CD4-positive, CD25-positive, alpha-beta regulatory T cell (primary cell): Measurements from ENCODE around the gene RNASET2. TPM values are rescaled to one million over a fixed set of nuclear protein-coding genes. Genes with fewer than 3 reads are reported as not detected.

Experiments used
- ATAC-seq, 2 donors: fragments of 150-1000 bp; cut with Tn5 transposase; one replicate each; pipeline ENCODE4 v1.10.0; 2021; ENCODE audit warnings: low read depth in 2 of 2, moderate number of reproducible peaks in 2 of 2, moderate library complexity in 1 of 2
- DNase-seq, 3 donors: peaks; one replicate each; pipeline versions ENCODE4 v3.0.0 to v3.0.0-alpha.2; 2012 to 2022; ENCODE audit warnings: mixed read lengths in 1 of 3
- H3K27ac ChIP-seq: one replicate; pipeline ENCODE4 v1.7.0; 2013; ENCODE audit warnings: mild to moderate bottlenecking, low read length; ENCODE audit not compliant: insufficient read depth, poor library complexity, severe bottlenecking
- H3K27me3 ChIP-seq: one replicate; pipeline ENCODE4 v1.7.0; 2013; ENCODE audit warnings: low read length; ENCODE audit not compliant: control insufficient read depth, insufficient read depth
- H3K36me3 ChIP-seq: one replicate; pipeline ENCODE4 v1.7.0; 2013; ENCODE audit warnings: mild to moderate bottlenecking, low read length, moderate library complexity; ENCODE audit not compliant: control insufficient read depth, insufficient read depth
- H3K4me1 ChIP-seq: 2 replicates; pipeline ENCODE4 v1.7.0; 2013; ENCODE audit warnings: mild to moderate bottlenecking, low read length; ENCODE audit not compliant: insufficient read depth, control insufficient read depth, poor library complexity, severe bottlenecking
- H3K4me3 ChIP-seq: one replicate; pipeline ENCODE4 v1.7.0; 2013; ENCODE audit warnings: low read depth, mild to moderate bottlenecking, low read length, moderate library complexity
- H3K9me3 ChIP-seq, 2 experiments: 1 replicate in 1 of 2; 2 replicates in 1 of 2; pipeline ENCODE4 v1.7.0; 2013; ENCODE audit warnings: low read length in 2 of 2, mild to moderate bottlenecking in 1 of 2, moderate library complexity in 1 of 2; ENCODE audit not compliant: control insufficient read depth in 2 of 2
- H3K27ac Mint-ChIP-seq, 3 donors: one replicate each; pipeline ENCODE4 v1.8.0; 2020 to 2022; ENCODE audit warnings: mild to moderate bottlenecking in 3 of 3, mixed read lengths in 3 of 3, moderate library complexity in 2 of 3
- H3K27me3 Mint-ChIP-seq: one replicate; pipeline ENCODE4 v1.8.0; 2022; ENCODE audit warnings: mild to moderate bottlenecking, mixed read lengths
- H3K36me3 Mint-ChIP-seq: one replicate; pipeline ENCODE4 v1.8.0; 2020; ENCODE audit warnings: mixed read lengths
- H3K4me1 Mint-ChIP-seq, 4 donors: one replicate each; pipeline ENCODE4 v1.8.0; 2020 to 2022; ENCODE audit warnings: mixed read lengths in 4 of 4, mild to moderate bottlenecking in 1 of 4
- H3K4me3 Mint-ChIP-seq, 4 donors: one replicate each; pipeline ENCODE4 v1.8.0; 2020 to 2022; ENCODE audit warnings: mild to moderate bottlenecking in 4 of 4, mixed read lengths in 4 of 4, moderate library complexity in 3 of 4
- H3K9me3 Mint-ChIP-seq, 7 donors: one replicate each; pipeline ENCODE4 v1.8.0; 2020 to 2022; ENCODE audit warnings: mixed read lengths in 7 of 7, mild to moderate bottlenecking in 3 of 7, moderate library complexity in 2 of 7
- polyA plus RNA-seq, 4 donors: library from polyadenylated mRNA; unstranded; fragments of 300-500 nt; fragmentation: Illumina TruSeq; gene quantifications; one replicate each; pipeline ENCODE4 v1.2.3, GENCODE V29; 2021
- total RNA-seq: library from RNA; stranded (reverse); gene quantifications from one replicate; pipeline ENCODE4 v1.2.3, GENCODE V29; 2022

RNASET2 gene
- total and polyA plus RNA-seq, 5 donors from 2014 or later: 213 to 410 (median 371) TPM

- H3K36me3 ChIP-seq: peaks cover 6% of the 10 kb centered on the region
- DNase-seq (no peak), ATAC-seq (peak; percentile 13 to 20)
- H3K9me3 ChIP-seq: no peaks in the 10 kb centered on the region
- Mint-ChIP-seq H3K4me3 (peak overlapping the region; percentile 84 to 98 (median 95)), H3K27me3 (no peaks in the 10 kb centered on the region), H3K9me3 (no peaks in the 10 kb centered on the region), H3K27ac (peak overlapping the region; percentile 95 to 99 (median 97)), H3K36me3 (no peaks in the 10 kb centered on the region), H3K4me1 (peaks cover 33 to 82% (median 59%) of the 10 kb centered on the region in 4 donors)
- peaks cover 83% of the 10 kb centered on the region for H3K4me1 ChIP-seq
- peak overlapping the region; percentile 90 for H3K4me3 ChIP-seq
- H3K27me3 ChIP-seq: no peaks in the 10 kb centered on the region
- peak overlapping the region; percentile 95 for H3K27ac ChIP-seq
Observed at GRCh38 chr6:166955865-166956443, 396 bp downstream of the RNASET2 start.

DNA sequence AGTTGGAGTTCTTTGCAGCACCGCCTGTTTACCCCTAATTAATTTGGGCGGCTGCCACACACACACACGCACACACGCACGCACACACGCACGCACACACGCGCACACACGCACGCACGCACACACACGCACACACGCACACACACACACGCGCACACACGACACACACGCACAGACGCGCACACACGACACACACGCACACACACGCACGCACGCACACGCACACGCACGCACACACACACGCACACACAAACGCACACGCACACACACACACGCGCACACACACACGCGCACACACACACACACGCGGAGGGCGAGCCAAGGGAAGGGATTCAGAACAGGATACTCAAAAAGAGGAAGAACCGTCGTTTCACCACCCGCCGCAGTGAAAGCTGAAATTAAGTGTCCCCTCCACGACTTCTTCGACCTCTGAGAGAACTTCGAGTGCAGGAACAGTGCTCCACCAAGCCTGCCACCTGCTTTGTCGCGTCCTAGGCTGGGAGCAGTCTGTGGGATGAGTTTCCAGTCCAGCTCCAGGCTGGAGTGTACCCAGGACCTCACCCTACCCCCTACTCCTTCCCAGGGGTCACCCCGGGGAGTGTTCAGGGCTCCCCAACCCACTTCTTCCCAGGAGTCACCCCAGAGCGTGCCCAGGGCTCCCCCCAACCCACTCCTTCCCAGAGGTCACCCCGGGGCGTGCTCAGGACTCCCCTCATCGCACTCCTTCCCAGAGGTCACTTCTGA is 1.1 kb downstream of the RNASET2 start:
- Histone ChIP-seq H3K9me3 (no peaks in the 10 kb centered on the region), H3K4me1 (peaks cover 90% of the 10 kb centered on the region), H3K4me3 (peak overlapping the region; percentile 90), H3K27ac (peak overlapping the region; percentile 95), H3K27me3 (no peaks in the 10 kb centered on the region), H3K36me3 (peaks cover 6% of the 10 kb centered on the region)
- peak overlapping the region; percentile 95 to 99 (median 97) for H3K27ac Mint-ChIP-seq
- H3K27me3 Mint-ChIP-seq: no peaks in the 10 kb centered on the region
- DNase-seq: peak; percentile 30 to 64 (median 46)
- ATAC-seq: no peak
- H3K36me3 Mint-ChIP-seq: no peaks in the 10 kb centered on the region
- H3K4me1 Mint-ChIP-seq: peaks cover 36 to 83% (median 61%) of the 10 kb centered on the region in 4 donors
- H3K9me3 Mint-ChIP-seq: no peaks in the 10 kb centered on the region
- peak overlapping the region; percentile 84 to 98 (median 95) for H3K4me3 Mint-ChIP-seq

DNA sequence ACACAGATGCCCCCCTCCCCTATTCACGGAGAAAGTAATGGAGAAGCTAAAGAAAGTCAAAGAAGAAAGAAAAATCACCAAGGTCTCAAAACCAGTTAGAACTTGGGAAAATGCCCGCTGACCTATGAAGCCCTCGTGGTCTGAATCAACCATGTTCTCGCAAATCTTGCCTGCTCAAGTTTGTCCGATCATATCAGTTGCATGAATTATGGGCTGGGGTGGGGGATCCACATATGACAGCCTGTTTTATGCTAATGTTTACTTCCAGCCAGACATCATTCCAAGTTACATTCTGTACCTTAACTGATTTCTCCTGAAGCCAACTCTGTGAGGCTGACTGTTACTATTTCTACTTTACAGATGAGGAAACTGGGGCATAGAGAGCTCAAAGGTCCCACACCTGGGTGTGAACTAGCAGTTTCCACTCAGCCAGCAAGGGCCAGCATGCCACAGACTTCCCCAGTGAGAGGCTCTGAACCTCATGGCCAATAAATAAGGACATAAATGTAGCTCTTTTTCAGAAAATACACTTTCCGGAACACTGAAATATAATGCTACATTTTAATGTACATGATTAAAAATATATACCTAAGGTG is 2.1 kb downstream of the RNASET2 start:
- no peaks in the 10 kb centered on the region for H3K9me3 ChIP-seq
- Mint-ChIP-seq H3K27me3 (no peaks in the 10 kb centered on the region), H3K4me3 (peak overlapping the region; percentile 84 to 98 (median 95)), H3K4me1 (peaks cover 37 to 83% (median 58%) of the 10 kb centered on the region in 4 donors), H3K27ac (peak overlapping the region; percentile 95 to 99 (median 97)), H3K9me3 (no peaks in the 10 kb centered on the region), H3K36me3 (peaks cover 4% of the 10 kb centered on the region)
- ATAC-seq: no peak
- peak overlapping the region; percentile 63 for H3K4me3 ChIP-seq
- no peak for DNase-seq
- peaks cover 6% of the 10 kb centered on the region for H3K36me3 ChIP-seq
- no peaks in the 10 kb centered on the region for H3K27me3 ChIP-seq
- H3K4me1 ChIP-seq: peaks cover 89% of the 10 kb centered on the region
- peak overlapping the region; percentile 95 for H3K27ac ChIP-seq

DNA sequence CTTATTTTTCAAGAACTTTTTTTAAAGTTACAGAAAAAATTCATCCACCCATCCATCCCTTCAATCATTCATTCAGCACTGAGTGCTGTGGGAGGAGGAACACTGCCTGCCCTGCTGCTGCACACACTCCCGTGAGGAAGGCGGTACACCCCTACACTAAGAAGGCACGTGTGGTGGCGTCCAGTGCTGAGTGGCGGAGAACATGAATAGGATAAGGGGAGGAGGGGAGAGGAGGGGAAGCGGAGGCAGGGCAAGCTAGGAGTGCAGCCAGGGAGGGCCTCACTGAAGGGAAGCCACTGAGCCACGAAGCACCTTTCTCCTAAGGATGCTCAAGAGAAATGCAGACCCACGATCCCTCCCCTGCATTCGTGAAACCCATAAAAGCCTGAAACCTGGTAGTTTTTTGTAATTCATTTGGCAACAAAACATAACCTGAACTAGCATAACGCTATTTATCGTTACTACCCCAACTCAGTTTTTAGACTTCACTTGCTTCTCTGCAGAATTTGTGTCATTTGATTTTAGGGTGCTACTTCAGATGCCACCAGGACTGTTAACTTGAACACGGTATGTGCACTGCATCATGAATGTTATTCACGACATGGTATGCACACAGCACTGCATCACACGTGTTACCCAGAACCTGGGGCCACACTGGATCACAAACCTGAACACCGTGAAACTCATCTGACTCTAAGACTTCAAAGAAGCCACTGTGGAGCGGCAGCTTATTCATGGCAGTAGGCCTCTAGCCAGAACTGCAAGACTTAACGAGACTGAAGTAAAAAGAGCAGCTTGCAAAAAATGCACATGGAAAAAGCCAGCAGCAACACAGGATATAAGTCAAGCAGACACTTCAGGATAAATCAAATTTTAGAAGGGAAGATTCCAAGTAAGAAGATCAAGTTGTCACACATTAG is 3.5 kb downstream of the RNASET2 start:
- Mint-ChIP-seq H3K4me3 (peak overlapping the region; percentile 84 to 98 (median 95)), H3K27me3 (no peaks in the 10 kb centered on the region)
- no peak for ATAC-seq

GRCh38 chr6:166952121-166952520 is 4.2 kb downstream of the RNASET2 start:
- H3K36me3 Mint-ChIP-seq: peaks cover 7% of the 10 kb centered on the region
- peak overlapping the region; percentile 95 to 99 (median 97) for H3K27ac Mint-ChIP-seq
- H3K4me3 Mint-ChIP-seq: peak overlapping the region; percentile 82 to 98 (median 90)
- no peaks in the 10 kb centered on the region for H3K27me3 Mint-ChIP-seq
- H3K4me1 ChIP-seq: peaks cover 80% of the 10 kb centered on the region
- H3K4me3 ChIP-seq: peak overlapping the region; percentile 86
- H3K9me3 Mint-ChIP-seq: no peaks in the 10 kb centered on the region
- no peaks in the 10 kb centered on the region for H3K27me3 ChIP-seq
- no peak for DNase-seq
- H3K36me3 ChIP-seq: peaks cover 17% of the 10 kb centered on the region
- ATAC-seq: no peak
- peaks cover 20 to 78% (median 44%) of the 10 kb centered on the region in 4 donors for H3K4me1 Mint-ChIP-seq
- H3K27ac ChIP-seq: peak overlapping the region; percentile 95
- no peaks in the 10 kb centered on the region for H3K9me3 ChIP-seq

More for the DNA sequence above, 3.5 kb downstream of the RNASET2 start:
- Mint-ChIP-seq H3K36me3 (peaks cover 4% of the 10 kb centered on the region), H3K27ac (peak overlapping the region; percentile 95 to 99 (median 97)), H3K4me1 (peaks cover 26 to 79% (median 47%) of the 10 kb centered on the region in 4 donors), H3K9me3 (no peaks in the 10 kb centered on the region)
- H3K27me3 ChIP-seq: no peaks in the 10 kb centered on the region
- peak in 1 of 3 donors; percentile 47 for DNase-seq
- H3K4me3 ChIP-seq: peak overlapping the region; percentile 63
- peak overlapping the region; percentile 95 for H3K27ac ChIP-seq
- H3K4me1 ChIP-seq: peaks cover 87% of the 10 kb centered on the region
- no peaks in the 10 kb centered on the region for H3K9me3 ChIP-seq
- peaks cover 10% of the 10 kb centered on the region for H3K36me3 ChIP-seq

DNA sequence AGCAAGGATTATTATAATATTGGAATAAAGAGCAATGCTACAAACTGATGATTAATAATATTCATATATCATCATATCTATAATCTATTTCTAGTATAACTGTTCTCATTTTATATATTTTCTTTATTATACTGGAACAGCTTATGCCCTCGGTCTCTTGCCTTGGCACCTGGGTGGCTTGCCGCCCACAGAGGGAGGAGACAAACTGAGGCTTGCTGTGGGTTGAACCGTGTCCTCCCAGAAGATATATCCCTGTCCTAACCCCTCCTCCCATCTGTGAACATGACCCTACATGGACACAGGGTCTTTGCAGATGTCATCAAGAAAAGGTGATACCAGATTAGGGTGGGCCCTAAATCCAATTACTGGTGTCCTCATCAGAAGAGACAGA is 4.7 kb downstream of the RNASET2 start:
- peak overlapping the region; percentile 97 to 100 (median 99) for H3K27ac Mint-ChIP-seq
- Histone ChIP-seq H3K4me3 (peak overlapping the region; percentile 86), H3K27me3 (no peaks in the 10 kb centered on the region), H3K36me3 (peaks cover 21% of the 10 kb centered on the region), H3K4me1 (peaks cover 75% of the 10 kb centered on the region), H3K27ac (peak overlapping the region; percentile 95), H3K9me3 (no peaks in the 10 kb centered on the region)
- no peaks in the 10 kb centered on the region for H3K27me3 Mint-ChIP-seq
- H3K4me3 Mint-ChIP-seq: peak overlapping the region; percentile 78 to 90 (median 86)
- H3K4me1 Mint-ChIP-seq: peaks cover 20 to 78% (median 44%) of the 10 kb centered on the region in 4 donors
- ATAC-seq (no peak), DNase-seq (no peak)
- no peaks in the 10 kb centered on the region for H3K9me3 Mint-ChIP-seq
- H3K36me3 Mint-ChIP-seq: peaks cover 8% of the 10 kb centered on the region
